ENCODE data around the gene MCC.

MCC gene

DNA sequence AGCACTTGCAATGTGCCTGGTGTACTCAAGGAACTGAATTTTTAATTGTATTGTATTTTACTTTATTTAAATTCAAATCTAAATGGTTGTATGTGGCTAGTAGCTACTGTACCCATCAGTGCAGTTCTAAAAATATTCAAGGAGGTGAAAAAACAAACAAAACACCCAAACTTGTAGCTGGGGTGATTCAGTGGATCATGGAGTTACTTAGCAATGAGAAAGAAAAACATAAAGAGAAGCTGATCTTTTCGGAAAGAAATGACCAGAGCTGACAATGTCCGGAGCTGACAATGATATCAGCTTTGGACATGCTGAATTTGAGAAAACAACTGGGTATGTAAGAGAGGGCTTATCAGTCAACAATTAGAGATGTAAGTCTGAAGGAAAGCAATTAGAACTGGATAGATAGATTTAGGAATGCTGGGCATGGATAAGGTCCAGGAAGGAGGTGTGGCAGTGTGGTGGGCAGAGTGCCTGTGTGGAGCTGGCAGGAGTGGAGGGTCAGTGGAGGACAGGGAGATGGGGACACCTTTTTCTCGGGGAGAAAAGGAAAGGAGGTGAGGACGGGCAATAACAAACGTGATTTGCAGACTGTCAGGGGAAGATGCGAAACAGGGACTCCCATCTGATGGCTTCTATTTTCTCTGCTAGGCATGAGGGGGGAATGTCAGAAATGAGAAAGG is 398.5 kb downstream of the MCC start:
- FAIRE-seq, result no peak
- TF ChIP-seq POU2F2 (IDR thresholded peaks at IDR 0.05; ENCODE audit: low read depth, low read length) (no peak), POLR2AphosphoS5 (IDR thresholded peaks at IDR 0.05; ENCODE audit: low read depth, low read length) (no peak), TAF1 (IDR thresholded peaks at IDR 0.05; ENCODE audit: low read depth, low read length) (no peak), PAX5 (IDR thresholded peaks at IDR 0.05; ENCODE audit: insufficient read depth, low read length, severe bottlenecking) (no peak), SPI1 (IDR thresholded peaks at IDR 0.05; ENCODE audit: low read depth, low read length) (no peak), POLR2A (IDR thresholded peaks at IDR 0.05; ENCODE audit: low read depth, low read length) (no peak)
- DNase-seq (ENCODE audit: insufficient read length, low spot score), result no peak

DNA sequence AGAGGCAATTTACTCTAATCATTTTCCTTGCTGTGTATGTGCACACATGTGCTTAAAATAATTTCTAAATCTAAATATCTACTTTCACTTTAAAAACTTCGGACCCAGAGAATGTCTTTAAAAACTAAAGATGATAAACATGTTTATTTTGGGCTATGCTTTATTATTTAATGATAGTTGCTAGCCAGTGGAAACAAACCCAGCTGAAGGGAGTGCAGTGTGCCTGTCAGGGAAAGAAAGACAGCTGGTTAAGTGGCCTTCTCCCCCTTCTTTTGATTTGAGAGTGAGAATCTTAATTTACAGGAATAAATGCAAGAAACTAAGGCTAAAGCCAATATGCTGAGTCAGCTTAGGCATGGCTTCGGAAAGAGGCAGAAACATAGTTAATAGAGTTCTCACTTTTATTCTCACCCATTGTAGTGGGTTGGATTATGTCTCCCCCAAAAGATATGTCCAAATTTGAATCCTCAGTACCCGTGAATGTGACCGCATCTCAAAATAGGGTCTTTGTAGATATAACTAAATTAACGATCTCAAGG is 400.2 kb downstream of the MCC start:
- FAIRE-seq (no peak), DNase-seq (ENCODE audit: insufficient read length, low spot score) (no peak)
- TF ChIP-seq POU2F2 (IDR thresholded peaks at IDR 0.05; ENCODE audit: low read depth, low read length) (no peak), POLR2AphosphoS5 (IDR thresholded peaks at IDR 0.05; ENCODE audit: low read depth, low read length) (no peak), SPI1 (IDR thresholded peaks at IDR 0.05; ENCODE audit: low read depth, low read length) (no peak), POLR2A (IDR thresholded peaks at IDR 0.05; ENCODE audit: low read depth, low read length) (no peak), TAF1 (IDR thresholded peaks at IDR 0.05; ENCODE audit: low read depth, low read length) (no peak), PAX5 (IDR thresholded peaks at IDR 0.05; ENCODE audit: insufficient read depth, low read length, severe bottlenecking) (no peak)

DNA sequence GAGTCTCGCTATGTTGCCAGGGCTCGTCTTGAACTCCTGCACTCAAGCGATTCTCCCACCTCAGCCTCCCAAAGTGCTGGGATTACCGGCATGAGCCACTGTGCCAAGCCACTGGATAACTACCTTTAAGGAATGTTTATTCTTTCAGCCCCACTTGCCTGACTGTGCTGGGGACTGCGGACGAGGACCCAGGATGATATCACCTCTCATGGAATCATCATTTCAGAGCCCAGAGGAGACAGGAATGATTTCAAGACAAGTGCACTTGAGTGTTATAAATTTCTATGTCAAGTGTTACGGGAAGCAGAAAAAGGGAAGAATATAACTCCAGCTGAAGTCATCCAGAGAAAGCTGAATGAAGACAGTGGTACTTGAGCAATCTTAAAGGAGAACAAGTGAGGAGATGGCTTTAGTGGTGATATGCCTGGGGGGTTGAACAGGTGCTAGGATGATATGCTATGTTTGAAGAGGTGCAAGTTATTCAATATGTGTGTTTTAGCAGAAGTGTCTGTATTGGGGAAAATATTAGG is 402.3 kb downstream of the MCC start:
- DNase-seq (ENCODE audit: insufficient read length, low spot score) (no peak), FAIRE-seq (no peak)
- TF ChIP-seq POLR2AphosphoS5 (IDR thresholded peaks at IDR 0.05; ENCODE audit: low read depth, low read length) (no peak), POU2F2 (IDR thresholded peaks at IDR 0.05; ENCODE audit: low read depth, low read length) (no peak), PAX5 (IDR thresholded peaks at IDR 0.05; ENCODE audit: insufficient read depth, low read length, severe bottlenecking) (no peak), POLR2A (IDR thresholded peaks at IDR 0.05; ENCODE audit: low read depth, low read length) (no peak), SPI1 (IDR thresholded peaks at IDR 0.05; ENCODE audit: low read depth, low read length) (no peak), TAF1 (IDR thresholded peaks at IDR 0.05; ENCODE audit: low read depth, low read length) (no peak)

DNA sequence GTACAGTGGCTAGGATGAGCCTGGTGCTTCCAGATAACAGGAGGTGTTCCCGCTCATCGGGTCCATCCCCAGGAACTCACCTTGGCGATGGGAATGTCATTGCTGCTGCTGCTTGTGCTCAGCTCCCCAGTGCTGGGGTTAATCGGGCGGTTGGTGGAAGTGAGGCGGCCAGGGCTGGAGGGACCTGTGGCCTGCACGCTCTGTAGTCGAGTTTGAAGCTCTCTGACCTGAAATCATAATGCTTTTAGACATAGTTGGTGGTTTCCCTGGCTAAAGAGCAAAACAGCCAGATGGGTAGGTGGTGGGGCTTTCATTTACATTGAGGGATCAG is 403.2 kb downstream of the MCC start:
- DNase-seq (ENCODE audit: insufficient read length, low spot score), result no peak
- TF ChIP-seq SPI1 (IDR thresholded peaks at IDR 0.05; ENCODE audit: low read depth, low read length), result no peak
- no peak for TF ChIP-seq POLR2A (IDR thresholded peaks at IDR 0.05; ENCODE audit: low read depth, low read length)
- no peak for TF ChIP-seq POLR2AphosphoS5 (IDR thresholded peaks at IDR 0.05; ENCODE audit: low read depth, low read length)
- no peak for TF ChIP-seq TAF1 (IDR thresholded peaks at IDR 0.05; ENCODE audit: low read depth, low read length)
- no peak for TF ChIP-seq PAX5 (IDR thresholded peaks at IDR 0.05; ENCODE audit: insufficient read depth, low read length, severe bottlenecking)
- no peak for TF ChIP-seq POU2F2 (IDR thresholded peaks at IDR 0.05; ENCODE audit: low read depth, low read length)
- no peak for FAIRE-seq

DNA sequence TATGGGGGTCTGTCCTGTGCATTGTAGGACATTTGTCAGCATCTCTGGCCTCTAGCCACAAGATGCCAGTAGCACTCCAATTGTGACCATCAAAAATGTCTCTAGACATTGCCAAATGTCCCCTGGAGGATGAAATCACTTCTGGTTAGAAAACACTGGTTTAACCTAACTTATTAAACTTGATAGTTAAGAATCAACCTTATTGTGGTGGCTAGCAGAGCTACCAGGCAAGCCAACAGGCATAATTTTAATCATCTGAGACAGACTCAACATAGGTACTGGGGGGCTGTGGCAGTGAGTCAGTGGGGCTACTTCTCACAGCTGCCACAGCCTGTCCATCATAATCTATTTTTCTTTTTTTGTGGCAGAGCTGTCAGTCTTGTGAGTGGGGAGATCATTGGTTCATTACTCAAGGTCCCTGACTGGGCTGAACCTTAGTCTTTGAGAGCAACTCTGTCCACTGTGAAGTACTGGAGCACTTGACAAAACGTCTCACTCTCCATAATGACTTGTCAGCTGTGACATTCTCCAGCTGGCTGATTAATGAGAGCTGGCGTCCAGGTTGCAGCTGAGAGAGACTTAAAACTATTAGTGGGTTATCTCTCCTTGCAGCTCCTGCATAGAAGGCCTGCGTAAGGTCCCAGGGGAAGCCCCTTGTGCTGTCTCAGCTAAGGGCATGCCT is 403.7 kb downstream of the MCC start:
- no peak for DNase-seq (ENCODE audit: insufficient read length, low spot score)
- TF ChIP-seq POU2F2 (IDR thresholded peaks at IDR 0.05; ENCODE audit: low read depth, low read length), result no peak
- TF ChIP-seq SPI1 (IDR thresholded peaks at IDR 0.05; ENCODE audit: low read depth, low read length), result no peak
- TF ChIP-seq POLR2AphosphoS5 (IDR thresholded peaks at IDR 0.05; ENCODE audit: low read depth, low read length), result no peak
- TF ChIP-seq POLR2A (IDR thresholded peaks at IDR 0.05; ENCODE audit: low read depth, low read length), result no peak
- TF ChIP-seq TAF1 (IDR thresholded peaks at IDR 0.05; ENCODE audit: low read depth, low read length), result no peak
- no peak for TF ChIP-seq PAX5 (IDR thresholded peaks at IDR 0.05; ENCODE audit: insufficient read depth, low read length, severe bottlenecking)

DNA sequence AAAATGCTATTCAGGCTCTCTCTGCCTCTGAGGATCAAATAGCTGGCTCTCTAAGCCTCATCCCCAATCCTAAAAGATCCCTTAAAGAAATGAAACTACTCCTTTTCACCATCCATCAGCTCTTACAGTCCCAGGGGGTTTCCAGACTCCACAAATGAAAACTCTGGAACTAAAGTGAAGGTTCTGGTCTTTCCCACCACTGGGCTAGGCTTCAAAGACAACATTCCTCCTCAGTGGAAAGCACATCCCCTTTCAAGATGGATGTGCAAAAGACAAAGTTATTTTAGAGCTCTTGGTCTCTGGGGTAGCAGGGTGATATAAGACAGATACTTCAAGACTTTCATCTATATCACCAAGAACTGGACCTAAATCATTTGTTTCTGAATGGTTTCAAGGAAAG is 404.8 kb downstream of the MCC start:
- TF ChIP-seq SPI1 (IDR thresholded peaks at IDR 0.05; ENCODE audit: low read depth, low read length), result no peak
- TF ChIP-seq PAX5 (IDR thresholded peaks at IDR 0.05; ENCODE audit: insufficient read depth, low read length, severe bottlenecking), result no peak
- no peak for TF ChIP-seq POU2F2 (IDR thresholded peaks at IDR 0.05; ENCODE audit: low read depth, low read length)
- no peak for TF ChIP-seq POLR2AphosphoS5 (IDR thresholded peaks at IDR 0.05; ENCODE audit: low read depth, low read length)
- TF ChIP-seq TAF1 (IDR thresholded peaks at IDR 0.05; ENCODE audit: low read depth, low read length), result no peak
- TF ChIP-seq POLR2A (IDR thresholded peaks at IDR 0.05; ENCODE audit: low read depth, low read length), result no peak
- no peak for FAIRE-seq
- DNase-seq (ENCODE audit: insufficient read length, low spot score), result no peak

More for the DNA sequence above, 403.7 kb downstream of the MCC start:
- no peak for FAIRE-seq

DNA sequence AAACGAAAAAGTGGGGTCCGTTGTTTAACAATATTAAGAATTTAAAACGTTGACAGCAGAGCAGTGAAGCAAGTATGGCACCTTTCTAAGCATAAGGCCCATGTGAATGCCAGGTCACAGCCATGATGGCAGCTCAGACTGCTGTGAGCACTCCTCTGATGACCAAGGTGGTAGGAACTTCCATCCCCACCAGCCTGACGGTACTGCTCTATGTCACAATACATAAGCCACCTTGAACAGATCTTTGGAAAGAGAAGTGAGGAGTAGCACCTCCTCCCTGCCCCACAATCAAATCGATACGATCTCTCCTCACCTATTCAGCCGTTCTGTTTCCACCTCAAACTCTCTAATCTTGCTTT is 405.7 kb downstream of the MCC start:
- no peak for TF ChIP-seq TAF1 (IDR thresholded peaks at IDR 0.05; ENCODE audit: low read depth, low read length)
- no peak for TF ChIP-seq PAX5 (IDR thresholded peaks at IDR 0.05; ENCODE audit: insufficient read depth, low read length, severe bottlenecking)
- no peak for TF ChIP-seq POU2F2 (IDR thresholded peaks at IDR 0.05; ENCODE audit: low read depth, low read length)
- no peak for TF ChIP-seq SPI1 (IDR thresholded peaks at IDR 0.05; ENCODE audit: low read depth, low read length)
- TF ChIP-seq POLR2AphosphoS5 (IDR thresholded peaks at IDR 0.05; ENCODE audit: low read depth, low read length), result no peak
- no peak for TF ChIP-seq POLR2A (IDR thresholded peaks at IDR 0.05; ENCODE audit: low read depth, low read length)
- DNase-seq (ENCODE audit: insufficient read length, low spot score) (no peak), FAIRE-seq (no peak)

DNA sequence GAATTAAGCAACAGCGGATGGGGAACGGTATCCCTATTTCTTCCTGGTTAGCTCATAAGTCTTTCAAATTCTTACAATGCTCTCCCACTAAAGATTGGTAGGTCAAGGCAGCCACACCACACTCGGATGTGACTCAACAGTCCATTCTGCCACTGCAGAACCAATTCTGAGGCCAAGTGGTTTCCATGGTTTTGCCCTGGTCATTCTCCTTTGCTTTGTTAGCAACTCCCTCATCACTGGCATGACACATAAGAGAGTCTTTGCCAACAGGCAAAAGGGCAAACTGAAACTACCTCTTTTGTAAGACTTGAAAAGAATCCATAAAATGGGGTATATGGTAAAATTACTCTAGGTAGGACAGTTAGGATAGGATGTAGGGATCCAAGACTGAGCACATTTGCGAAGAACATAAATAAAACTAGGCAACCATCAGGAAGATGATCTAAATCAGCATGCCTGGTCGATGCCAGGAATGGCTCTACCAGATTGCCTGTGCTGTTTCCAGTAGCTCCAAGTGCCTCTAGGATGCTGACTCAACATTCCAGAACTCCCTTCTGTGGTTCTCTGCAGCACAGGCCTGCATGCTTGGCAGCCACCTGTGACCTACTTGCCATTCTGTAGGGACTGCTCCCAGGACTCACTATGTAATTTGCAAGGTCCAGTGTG is 406.2 kb downstream of the MCC start:
- DNase-seq (ENCODE audit: insufficient read length, low spot score) (no peak), FAIRE-seq (no peak)
- TF ChIP-seq POU2F2 (IDR thresholded peaks at IDR 0.05; ENCODE audit: low read depth, low read length), result no peak
- no peak for TF ChIP-seq POLR2A (IDR thresholded peaks at IDR 0.05; ENCODE audit: low read depth, low read length)
- TF ChIP-seq POLR2AphosphoS5 (IDR thresholded peaks at IDR 0.05; ENCODE audit: low read depth, low read length), result no peak
- no peak for TF ChIP-seq TAF1 (IDR thresholded peaks at IDR 0.05; ENCODE audit: low read depth, low read length)
- TF ChIP-seq SPI1 (IDR thresholded peaks at IDR 0.05; ENCODE audit: low read depth, low read length), result no peak
- TF ChIP-seq PAX5 (IDR thresholded peaks at IDR 0.05; ENCODE audit: insufficient read depth, low read length, severe bottlenecking), result no peak

Measured in GM12891 (cell line).